ENCODE results near the gene OR51B2. TPM values are rescaled to one million over a fixed set of nuclear protein-coding genes. Genes with fewer than 3 reads are reported as not detected.
"Not testable (repeated sequence)": the region's sequence is repeated elsewhere in the genome, so short reads cannot be mapped to it uniquely, and the experiment has no call there.

Gene OR51B2
- not detected for total RNA-seq

GRCh38 chr11:5324197-5324596 is at the start of gene OR51B2:
OR51B2 (minus strand) TSS chr11:5324297; CDS start chr11:5324297, 0 bp downstream.
- Histone ChIP-seq H3K36me3 (no peaks in the 10 kb centered on the region), H3K4me1 (no peaks in the 10 kb centered on the region), H3K4me3 (no peak within 1 kb of the TSS), H3K27me3 (no peaks in the 10 kb centered on the region), H3K27ac (no peak within 1 kb of the TSS), H3K9ac (ENCODE audit: low read depth in 2 of 2, low read length in 2 of 2) (no peak within 1 kb of the TSS), H3K9me3 (no peaks in the 10 kb centered on the region)
- TF ChIP-seq, protein P1, sequence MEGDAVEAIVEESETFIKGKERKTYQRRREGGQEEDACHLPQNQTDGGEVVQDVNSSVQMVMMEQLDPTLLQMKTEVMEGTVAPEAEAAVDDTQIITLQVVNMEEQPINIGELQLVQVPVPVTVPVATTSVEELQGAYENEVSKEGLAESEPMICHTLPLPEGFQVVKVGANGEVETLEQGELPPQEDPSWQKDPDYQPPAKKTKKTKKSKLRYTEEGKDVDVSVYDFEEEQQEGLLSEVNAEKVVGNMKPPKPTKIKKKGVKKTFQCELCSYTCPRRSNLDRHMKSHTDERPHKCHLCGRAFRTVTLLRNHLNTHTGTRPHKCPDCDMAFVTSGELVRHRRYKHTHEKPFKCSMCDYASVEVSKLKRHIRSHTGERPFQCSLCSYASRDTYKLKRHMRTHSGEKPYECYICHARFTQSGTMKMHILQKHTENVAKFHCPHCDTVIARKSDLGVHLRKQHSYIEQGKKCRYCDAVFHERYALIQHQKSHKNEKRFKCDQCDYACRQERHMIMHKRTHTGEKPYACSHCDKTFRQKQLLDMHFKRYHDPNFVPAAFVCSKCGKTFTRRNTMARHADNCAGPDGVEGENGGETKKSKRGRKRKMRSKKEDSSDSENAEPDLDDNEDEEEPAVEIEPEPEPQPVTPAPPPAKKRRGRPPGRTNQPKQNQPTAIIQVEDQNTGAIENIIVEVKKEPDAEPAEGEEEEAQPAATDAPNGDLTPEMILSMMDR (IDR thresholded peaks at IDR 0.05), result no peak
- no peak for DNase-seq
- intact Hi-C loops (cut with DNase I), result no loop called here

DNA sequence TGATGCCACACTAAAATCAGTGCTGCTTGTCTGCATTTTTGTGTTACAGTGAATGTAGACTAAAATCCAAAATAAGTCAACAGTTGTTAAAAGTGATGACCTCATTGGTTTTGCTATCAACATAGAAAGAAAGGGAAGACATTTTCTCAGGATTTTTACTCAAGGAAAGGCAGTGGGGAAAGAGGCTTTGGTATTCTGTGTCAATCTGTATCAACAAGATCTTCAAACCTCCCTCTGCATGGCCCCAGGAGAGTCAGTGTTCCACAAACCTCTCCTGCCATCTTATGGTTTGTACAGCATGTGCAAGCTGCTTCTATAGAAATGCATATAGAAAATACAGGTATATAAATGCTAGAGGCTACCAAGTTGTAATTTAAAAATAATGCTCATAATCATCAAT is 45.7 kb upstream of the OR51B2 start:
- no peaks in the 10 kb centered on the region for H3K4me1 ChIP-seq
- H3K36me3 ChIP-seq, result no peaks in the 10 kb centered on the region
- no peak overlapping the region for H3K9ac ChIP-seq (ENCODE audit: low read depth in 2 of 2, low read length in 2 of 2)
- H3K27me3 ChIP-seq, result no peaks in the 10 kb centered on the region
- no peak overlapping the region for H3K27ac ChIP-seq
- H3K4me3 ChIP-seq, result no peak overlapping the region
- DNase-seq, result no peak
- TF ChIP-seq, protein P1 (IDR thresholded peaks at IDR 0.05), result no peak
- intact Hi-C loops (cut with DNase I), result no loop called here
- no peaks in the 10 kb centered on the region for H3K9me3 ChIP-seq

- Histone ChIP-seq H3K36me3 (no peaks in the 10 kb centered on the region), H3K9ac (ENCODE audit: low read depth in 2 of 2, low read length in 2 of 2) (no peak overlapping the region), H3K4me3 (no peak overlapping the region), H3K27me3 (no peaks in the 10 kb centered on the region), H3K9me3 (no peaks in the 10 kb centered on the region), H3K4me1 (no peaks in the 10 kb centered on the region), H3K27ac (no peak overlapping the region)
- intact Hi-C loops (cut with DNase I), result no loop called here
- TF ChIP-seq, protein P1 (IDR thresholded peaks at IDR 0.05), result no peak
- no peak for DNase-seq
Observed at GRCh38 chr11:5368502-5369043, 44.5 kb upstream of the OR51B2 start.

GRCh38 chr11:5367448-5368074 is 43.5 kb upstream of the OR51B2 start:
- no peak overlapping the region for H3K27ac ChIP-seq
- H3K36me3 ChIP-seq, result no peaks in the 10 kb centered on the region
- DNase-seq, result no peak
- no peaks in the 10 kb centered on the region for H3K27me3 ChIP-seq
- H3K4me1 ChIP-seq, result no peaks in the 10 kb centered on the region
- no peaks in the 10 kb centered on the region for H3K9me3 ChIP-seq
- intact Hi-C loops (cut with DNase I), result no loop called here
- TF ChIP-seq, protein P1 (IDR thresholded peaks at IDR 0.05), result no peak
- H3K9ac ChIP-seq (ENCODE audit: low read depth in 2 of 2, low read length in 2 of 2), result no peak overlapping the region
- no peak overlapping the region for H3K4me3 ChIP-seq

DNA sequence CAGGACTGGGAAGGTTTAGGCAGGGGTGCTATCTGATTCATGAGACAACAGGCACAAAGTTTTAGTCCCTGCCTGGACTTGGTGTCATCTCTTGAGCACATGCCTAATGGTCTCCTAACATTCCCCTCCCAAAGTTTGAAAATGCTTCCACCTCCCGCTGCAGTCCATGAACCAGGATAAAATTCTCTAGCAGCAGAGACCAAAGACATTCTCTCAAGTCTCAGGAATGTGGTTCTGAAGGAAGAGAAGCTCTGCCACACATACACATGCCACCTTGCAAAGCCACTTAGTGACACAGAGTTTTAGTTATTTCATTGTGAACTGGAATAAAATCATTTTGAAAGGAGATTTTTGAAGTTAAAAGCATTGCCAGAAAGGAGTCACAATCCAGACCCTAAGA is 42.8 kb upstream of the OR51B2 start:
- H3K36me3 ChIP-seq, result no peaks in the 10 kb centered on the region
- TF ChIP-seq, protein P1 (IDR thresholded peaks at IDR 0.05), result no peak
- no peaks in the 10 kb centered on the region for H3K27me3 ChIP-seq
- no peaks in the 10 kb centered on the region for H3K9me3 ChIP-seq
- no peak overlapping the region for H3K27ac ChIP-seq
- no peaks in the 10 kb centered on the region for H3K4me1 ChIP-seq
- intact Hi-C loops (cut with DNase I), result no loop called here
- DNase-seq, result no peak
- no peak overlapping the region for H3K4me3 ChIP-seq
- no peak overlapping the region for H3K9ac ChIP-seq (ENCODE audit: low read depth in 2 of 2, low read length in 2 of 2)

DNA sequence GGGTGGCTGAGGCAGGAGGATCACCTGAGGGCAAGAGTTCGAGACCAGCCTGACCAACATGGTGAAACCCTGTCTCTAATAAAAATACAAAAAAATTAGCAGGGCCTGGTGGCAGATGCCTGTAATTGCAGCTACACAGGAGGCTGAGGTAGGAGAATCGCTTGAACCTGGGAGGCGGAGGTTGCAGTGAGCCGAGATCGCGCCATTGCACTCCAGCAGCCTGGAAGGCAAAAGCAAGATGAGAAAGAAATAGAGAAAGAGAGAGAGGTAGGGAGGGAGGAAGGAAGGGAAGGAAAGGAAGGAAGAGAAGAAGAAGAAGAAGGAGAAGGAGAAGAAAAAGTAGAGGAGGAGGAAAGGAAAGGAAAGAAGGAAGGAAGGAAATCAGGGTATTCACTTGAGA is 42.3 kb upstream of the OR51B2 start:
- H3K27ac ChIP-seq; H3K4me3 ChIP-seq; intact Hi-C loops (cut with DNase I); H3K9me3 ChIP-seq; H3K27me3 ChIP-seq; H3K9ac ChIP-seq (ENCODE audit: low read depth in 2 of 2, low read length in 2 of 2); DNase-seq; H3K4me1 ChIP-seq; H3K36me3 ChIP-seq: not testable (repeated sequence)
